ENCODE results near the gene ASB15.

The ASB15 gene

DNA sequence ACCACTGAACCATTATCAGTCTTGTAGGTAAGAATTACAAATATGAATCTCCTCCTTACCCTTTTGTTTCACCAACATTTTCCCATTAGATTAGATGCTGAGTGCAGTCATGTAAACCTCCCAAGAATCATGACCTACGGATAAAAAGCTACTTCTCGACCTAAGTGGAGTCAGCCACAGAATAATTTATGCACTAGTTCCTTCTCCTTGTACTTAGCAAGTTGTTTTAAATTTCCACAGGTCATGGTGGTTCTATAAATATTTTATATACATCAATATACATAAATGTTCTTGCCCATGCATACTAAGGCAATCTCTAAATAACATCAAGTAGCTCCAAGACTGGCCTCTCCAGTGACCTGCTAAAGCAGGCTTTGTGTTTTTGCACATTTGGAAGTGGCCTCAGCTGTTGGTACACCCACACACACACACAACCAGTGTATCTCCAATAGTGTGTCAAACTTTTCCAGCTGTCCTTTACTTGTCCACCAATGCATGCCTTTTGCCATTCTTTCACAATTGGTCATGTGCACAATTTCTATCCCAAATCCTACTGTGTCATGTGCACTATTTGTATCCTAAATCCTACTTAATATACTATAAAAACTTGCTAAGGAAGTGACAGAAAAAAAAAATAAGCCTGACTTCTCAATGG lies 75.6 kb downstream of the ASB15 start:
- H3K4me3 ChIP-seq (ENCODE audit: low read depth, low read length), result no peak overlapping the region
- TF ChIP-seq CTCF (IDR thresholded peaks at IDR 0.05; ENCODE audit: borderline replicate concordance, insufficient read depth, low read depth, low read length), result no peak

DNA sequence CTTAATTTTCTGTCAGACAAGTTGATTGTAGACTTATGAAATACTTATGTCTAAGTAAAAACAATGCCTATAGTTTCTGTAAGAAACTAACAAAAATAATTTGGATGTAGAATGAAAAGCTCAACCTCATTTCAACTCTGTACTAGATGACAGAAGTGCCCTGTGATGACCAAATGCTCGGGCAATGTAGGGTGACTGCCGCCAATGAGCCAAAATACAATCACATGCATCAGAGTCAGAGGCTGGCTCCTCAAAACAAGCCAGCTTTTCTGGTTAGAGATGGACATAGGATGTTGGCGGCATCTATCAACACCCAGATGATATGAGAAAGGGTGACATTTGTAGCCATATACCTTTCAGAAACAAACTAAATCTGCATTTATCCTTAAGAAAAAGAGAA lies 78.0 kb downstream of the ASB15 start:
- no peak overlapping the region for H3K4me3 ChIP-seq (ENCODE audit: low read depth, low read length)
- no peak for TF ChIP-seq CTCF (IDR thresholded peaks at IDR 0.05; ENCODE audit: borderline replicate concordance, insufficient read depth, low read depth, low read length)

DNA sequence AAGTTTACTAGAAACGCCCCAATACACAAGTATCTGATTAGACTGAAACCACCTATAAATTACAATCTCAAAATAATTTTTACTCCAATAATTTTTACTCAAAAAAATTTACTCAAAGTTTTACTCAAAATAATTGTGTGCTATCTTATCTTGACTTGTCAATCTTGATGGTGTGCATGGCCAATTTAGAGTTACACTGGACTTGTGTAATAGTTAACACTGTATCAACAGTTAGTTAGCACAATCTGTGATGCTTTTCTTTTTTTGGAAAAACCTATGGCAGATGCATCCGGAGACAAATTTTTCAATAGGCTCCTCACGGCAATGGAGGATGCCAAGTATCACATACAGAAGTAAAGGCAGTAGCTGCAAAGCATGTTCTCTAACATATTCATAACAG lies 79.0 kb downstream of the ASB15 start:
- no peak for TF ChIP-seq CTCF (IDR thresholded peaks at IDR 0.05; ENCODE audit: borderline replicate concordance, insufficient read depth, low read depth, low read length)
- no peak overlapping the region for H3K4me3 ChIP-seq (ENCODE audit: low read depth, low read length)

DNA sequence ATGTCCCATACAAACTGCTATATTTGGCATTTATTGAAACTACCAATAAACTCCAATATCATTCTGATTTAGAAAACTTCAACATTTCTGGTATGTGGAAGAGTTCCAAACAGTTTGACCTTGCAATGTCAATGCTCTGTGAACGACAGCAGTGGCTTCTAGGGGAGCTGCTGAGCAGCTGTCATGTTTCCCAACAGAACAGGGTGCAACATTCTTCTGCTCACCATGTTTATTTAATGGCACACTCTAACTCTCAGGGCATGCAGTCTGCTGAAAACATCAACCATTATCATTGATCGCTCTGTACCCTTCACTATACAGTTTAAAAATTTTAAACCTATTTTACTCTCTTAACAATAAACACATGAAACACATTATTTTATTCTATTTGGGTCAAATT lies 79.9 kb downstream of the ASB15 start:
- no peak overlapping the region for H3K4me3 ChIP-seq (ENCODE audit: low read depth, low read length)
- TF ChIP-seq CTCF (IDR thresholded peaks at IDR 0.05; ENCODE audit: borderline replicate concordance, insufficient read depth, low read depth, low read length), result no peak

DNA sequence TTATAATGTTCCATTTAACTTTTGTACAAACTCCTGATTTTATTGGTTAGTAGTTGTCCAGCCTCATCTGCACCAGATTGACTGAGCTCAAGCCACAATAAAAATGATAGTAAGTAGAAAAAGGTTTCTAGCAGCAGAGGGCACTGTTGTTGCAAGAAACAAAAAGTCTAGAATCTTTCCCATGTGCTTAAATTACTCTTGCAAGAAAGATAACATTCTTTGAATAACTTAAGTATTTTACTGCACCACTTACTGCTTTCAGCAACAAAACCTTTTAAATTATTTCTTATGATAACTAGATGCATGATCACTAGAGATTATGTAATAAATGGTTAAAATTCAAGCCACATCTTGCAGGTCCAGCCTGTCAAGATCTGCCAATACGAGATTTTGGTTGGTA lies 81.1 kb downstream of the ASB15 start:
- TF ChIP-seq CTCF (IDR thresholded peaks at IDR 0.05; ENCODE audit: borderline replicate concordance, insufficient read depth, low read depth, low read length), result no peak
- no peak overlapping the region for H3K4me3 ChIP-seq (ENCODE audit: low read depth, low read length)

DNA sequence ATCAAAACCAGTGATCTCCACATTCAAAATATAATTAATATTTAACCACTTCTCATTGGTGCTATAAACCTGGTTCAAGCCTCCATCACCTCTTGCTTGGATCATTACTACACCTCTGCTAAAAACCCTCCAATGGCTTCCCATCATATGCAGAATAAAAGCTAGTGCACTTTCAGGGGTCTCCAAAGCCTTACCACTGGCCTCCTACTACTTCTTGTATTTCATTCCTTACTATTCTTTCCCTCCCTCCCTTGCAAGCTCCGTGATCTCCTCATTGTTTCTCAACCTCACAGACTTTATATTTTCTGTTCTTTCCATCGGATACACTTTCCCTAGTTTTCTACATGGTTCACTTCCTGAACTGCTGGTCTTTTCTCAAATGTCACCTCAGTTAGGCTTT lies 85.5 kb downstream of the ASB15 start:
- no peak for TF ChIP-seq CTCF (IDR thresholded peaks at IDR 0.05; ENCODE audit: borderline replicate concordance, insufficient read depth, low read depth, low read length)
- no peak overlapping the region for H3K4me3 ChIP-seq (ENCODE audit: low read depth, low read length)

GRCh38 chr7:123687727-123688126 lies 86.1 kb downstream of the ASB15 start:
- TF ChIP-seq CTCF (IDR thresholded peaks at IDR 0.05; ENCODE audit: borderline replicate concordance, insufficient read depth, low read depth, low read length), result no peak
- no peak overlapping the region for H3K4me3 ChIP-seq (ENCODE audit: low read depth, low read length)

All from GM12875 (cell line).